Measurements from ENCODE around the gene STON2.

The STON2 gene

DNA sequence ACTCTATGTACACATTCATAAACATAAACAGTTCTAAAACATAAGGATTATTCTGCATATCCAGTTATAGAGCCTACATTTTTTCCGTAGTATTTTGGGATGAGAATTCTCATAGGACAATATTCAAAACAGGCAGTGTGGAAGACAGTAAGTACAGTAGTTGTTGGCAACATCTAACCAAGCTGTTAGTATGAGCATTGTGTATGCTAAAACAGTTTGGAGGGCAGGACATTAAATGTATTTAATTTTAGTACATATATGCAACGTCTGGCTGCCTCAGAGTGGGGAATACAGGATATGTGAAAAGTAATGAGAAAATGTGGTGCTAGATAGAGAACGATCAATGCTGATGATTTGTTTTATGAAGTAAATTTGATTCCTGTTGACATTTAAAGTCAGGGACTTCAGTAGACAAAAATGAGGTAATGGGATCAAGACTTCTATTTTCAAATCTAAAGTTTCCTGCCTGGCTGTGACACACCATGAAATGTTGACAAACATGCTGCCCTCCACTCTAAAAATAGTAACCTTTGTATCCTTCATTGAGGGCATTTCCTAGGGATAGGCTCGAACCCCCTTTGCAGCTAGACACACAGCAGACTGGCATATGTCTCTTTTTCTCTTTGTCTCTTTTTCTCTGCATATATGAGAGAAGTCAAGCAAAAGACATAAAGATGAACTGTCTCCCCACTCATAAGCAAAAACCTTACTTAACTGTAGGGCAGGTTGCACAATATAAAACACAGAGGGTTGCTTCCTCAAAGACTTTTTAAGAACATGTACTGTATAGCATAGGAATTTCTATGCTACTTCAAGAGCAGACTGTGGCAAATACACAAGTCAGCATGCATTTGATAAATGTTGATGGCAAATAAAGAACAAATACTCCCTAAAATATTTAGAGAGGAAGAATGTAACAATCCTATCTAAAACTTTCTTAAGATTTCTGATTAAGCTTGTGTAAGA is 103.9 kb downstream of the STON2 start:
- DNase-seq = peak; percentile 92

GRCh38 chr14:81289516-81289915 is 110.6 kb downstream of the STON2 start:
- no peak for DNase-seq

DNA sequence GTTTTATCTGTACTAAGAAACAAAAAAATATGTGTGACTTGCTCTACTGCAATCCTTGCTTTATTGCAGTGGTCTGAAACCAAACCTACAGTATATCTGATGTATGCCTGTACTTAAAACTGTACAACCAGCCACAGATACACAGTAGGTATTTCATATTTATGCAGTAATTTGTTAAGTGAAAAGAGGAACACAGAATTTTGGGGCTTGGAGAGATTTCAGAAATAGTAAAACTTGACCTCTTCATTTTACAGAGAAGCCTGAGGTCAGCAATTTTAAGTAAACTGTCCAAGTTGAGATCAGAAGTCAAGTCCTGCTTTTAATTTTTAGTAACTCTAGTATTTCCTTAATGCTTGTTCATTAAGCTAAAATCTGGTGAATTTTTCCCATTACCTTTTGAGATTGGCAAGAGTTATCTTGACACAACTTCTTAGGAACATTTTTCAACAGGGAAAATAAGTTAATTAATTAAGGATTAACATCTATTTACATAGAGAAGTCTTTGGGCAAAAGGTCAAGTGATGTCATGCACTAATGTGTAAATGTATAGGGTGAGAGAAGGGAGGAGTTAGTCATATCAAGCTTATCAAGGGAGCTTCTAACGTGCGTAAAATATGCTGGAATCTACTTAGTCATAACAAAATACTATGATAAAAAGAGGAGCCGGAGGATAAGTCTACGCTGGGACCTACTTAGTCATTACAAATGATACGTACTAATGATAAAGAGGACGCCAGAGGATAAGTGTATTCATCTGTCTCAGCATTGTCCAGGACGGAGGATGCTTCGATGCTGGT is 113.4 kb downstream of the STON2 start:
- DNase-seq = peak; percentile 51

- peak; percentile 78 for DNase-seq
Observed at GRCh38 chr14:81285245-81285644, 114.9 kb downstream of the STON2 start.

- no peak for DNase-seq
Observed at GRCh38 chr14:81281332-81281731, 118.8 kb downstream of the STON2 start.

DNA sequence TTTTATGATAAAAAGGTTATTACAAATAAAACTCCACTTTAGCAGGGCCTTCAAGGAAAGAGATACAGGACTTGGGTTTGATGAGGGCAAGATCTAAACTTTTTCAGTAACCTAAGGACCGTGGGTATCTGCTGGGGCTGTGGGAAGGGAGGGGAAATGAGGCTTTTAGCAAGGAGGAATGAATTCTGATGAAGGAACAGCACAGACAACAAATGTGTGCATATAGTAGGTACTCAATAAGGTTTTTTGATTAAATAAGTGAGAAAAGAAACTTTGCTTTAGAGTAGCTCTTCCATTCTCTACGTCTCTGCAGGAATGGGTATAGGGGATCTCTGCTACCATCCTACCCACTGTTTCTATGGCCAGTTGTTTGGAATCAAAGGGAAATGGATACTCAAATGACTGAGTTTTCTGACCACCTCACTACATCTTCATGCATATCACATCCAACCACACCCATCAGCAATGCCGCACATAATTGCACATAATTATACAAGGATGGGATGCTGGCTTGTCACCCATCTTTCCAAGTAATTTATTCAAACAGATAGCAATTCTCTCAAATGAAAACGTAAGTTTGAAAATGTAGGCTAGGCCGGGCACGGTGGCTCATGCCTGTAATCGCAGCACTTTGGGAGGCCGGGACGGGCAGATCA is 119.9 kb downstream of the STON2 start:
- DNase-seq = no peak

GRCh38 chr14:81277096-81277495 is 123.0 kb downstream of the STON2 start:
- DNase-seq = no peak

- DNase-seq = no peak
Observed at GRCh38 chr14:81276073-81277069, 123.8 kb downstream of the STON2 start.

DNA sequence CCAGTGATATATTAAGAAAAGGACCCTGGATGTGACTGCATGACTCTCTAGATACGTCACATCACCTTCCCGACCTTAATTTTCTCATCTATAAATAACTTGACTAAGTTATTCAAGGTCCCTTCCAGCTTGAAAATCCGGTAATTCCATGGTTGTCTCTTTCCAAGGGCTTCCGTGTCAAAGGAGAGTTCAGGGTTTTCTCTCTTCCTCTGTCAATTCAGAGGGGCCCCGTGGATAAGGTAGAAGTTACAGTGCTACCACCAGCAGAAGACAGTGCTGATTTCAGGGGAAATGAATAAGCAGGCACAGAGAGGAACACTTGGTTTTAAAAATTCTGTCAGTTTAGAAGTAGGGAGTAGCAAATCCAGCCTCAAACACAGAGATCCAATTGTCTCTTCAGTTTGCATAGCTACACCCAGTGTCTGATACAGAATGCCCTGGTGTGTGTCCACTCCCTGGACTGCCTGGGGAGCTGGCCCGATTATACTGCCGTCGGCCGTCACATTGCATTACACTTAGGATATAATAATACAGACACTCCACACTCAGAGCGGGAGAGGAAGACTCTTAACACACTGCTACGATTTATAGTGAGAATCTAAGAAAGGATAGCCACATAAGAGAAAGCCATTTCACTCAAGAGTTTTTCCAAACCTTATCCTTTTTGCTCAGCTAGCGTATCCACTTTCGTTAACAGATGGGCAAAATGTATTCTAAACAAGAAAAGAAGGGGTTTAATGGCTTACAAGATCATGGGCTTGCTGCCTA is 124.6 kb downstream of the STON2 start:
- no peak for DNase-seq

- no peak for DNase-seq
Observed at GRCh38 chr14:81273961-81274575, 126.1 kb downstream of the STON2 start.

DNA sequence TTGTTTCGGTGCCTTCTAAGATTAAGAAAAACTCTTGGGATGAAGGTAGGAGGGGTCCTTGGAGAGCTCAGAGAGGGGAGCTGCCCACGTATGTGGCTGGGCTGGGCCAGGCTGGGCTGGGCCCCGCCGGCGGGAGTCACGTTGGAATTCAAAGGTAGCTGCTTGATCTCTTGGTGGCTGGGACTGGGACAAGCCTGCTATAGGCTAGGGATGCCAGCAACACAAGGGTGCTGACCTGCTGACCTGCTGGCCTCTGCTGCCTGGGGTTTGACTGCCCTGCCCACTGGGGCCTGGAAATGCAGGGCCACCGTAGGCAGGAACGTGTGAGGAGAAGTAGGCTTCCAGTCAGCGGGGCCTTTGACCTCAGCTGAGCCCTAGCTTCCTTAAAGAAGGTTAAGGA is 126.6 kb downstream of the STON2 start:
- DNase-seq = no peak

GRCh38 chr14:81272317-81272716 is 127.8 kb downstream of the STON2 start:
- DNase-seq = no peak

DNA sequence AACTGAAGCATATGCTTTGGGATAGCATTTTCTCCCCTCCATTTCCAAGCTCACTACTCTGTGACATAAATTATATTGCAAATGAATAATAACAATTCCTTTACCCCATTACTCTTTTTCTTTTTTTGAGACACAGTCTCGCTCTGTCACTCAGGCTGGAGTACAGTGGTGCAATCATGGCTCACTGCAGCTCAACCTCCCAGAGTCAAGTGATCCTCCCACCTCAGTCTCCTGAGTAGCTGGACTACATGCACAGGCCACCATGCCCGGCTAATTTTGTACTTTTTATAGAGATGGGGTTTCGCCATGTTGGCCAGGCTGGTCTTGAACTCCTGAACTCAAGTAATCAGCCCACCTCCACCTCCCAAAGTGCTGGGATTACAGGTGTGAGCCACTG is 130.1 kb downstream of the STON2 start:
- DNase-seq = no peak

- peak; percentile 66 for DNase-seq
Observed at GRCh38 chr14:81269100-81269978, 130.8 kb downstream of the STON2 start.

DNA sequence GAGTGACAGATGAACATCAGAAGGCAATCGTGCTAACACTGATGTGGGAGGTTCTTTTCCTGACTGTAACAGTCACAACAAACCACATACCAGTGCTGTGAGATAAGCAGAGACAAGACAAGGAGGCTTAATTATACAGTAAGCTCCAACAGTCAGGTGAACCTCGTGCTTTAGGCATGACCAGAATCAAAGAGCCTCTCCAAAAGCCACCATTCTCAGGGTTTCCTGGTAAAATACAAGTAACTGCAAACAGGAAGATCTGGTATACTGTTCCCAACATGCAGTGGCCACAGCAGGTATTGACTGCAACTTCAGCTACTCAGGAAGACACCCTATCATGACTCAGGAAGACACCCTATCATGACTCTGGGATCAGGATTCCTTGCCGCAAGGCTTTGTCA is 132.1 kb downstream of the STON2 start:
- no peak for DNase-seq

- DNase-seq = no peak
Observed at GRCh38 chr14:81265636-81266169, 134.4 kb downstream of the STON2 start.

DNA sequence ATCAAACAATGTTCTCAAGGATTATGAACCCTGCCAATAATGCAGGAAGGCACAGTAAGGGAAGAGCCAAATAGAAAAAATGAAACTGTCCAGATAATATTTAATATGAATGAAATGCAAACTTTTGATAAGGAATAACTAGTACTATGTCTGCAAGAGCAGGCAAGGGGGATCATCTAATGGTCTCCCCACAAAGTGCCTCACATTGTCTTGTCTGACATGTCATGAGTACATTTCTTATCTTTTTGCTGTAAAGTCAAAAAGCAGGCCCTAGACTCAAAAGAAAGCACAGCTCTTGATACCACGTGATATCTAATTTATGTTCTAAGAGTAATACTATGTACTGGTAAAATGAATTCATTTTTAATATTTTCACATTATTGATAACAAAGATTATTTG is 135.5 kb downstream of the STON2 start:
- DNase-seq = no peak

GRCh38 chr14:81263777-81264410 is 136.2 kb downstream of the STON2 start:
- DNase-seq = no peak

- no peak for DNase-seq
Observed at GRCh38 chr14:81261176-81261575, 138.9 kb downstream of the STON2 start.
